ENCODE data around the gene PPIA.

The PPIA gene

DNA sequence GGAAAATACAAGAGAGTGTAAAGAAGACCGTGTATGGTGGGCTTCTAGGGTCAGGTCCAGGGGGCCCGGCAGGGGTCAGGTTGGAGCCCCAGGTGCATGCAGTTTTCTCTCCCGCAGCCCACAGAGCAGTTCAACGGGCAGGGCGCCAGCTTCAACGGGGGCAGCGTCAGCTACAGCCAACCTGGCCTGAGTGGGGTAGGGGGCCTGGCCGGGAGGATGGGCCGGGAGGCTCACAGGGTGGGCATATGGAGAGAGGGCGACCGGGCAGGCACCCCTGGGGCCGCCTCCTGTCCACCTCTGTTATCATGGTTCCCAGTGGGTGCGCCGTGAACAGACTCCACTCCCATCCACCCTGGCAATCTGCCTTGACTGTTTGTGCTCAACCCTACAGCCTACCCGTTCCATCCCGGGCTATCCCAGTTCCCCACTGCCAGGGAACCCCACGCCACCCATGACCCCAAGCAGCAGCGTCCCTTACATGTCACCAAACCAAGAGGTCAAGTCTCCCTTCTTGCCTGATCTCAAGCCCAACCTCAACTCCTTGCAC, 36.4 kb upstream of the PPIA start:
- H3K27ac Mint-ChIP-seq = no peak overlapping the region
- ATAC-seq = peak; percentile 16

DNA sequence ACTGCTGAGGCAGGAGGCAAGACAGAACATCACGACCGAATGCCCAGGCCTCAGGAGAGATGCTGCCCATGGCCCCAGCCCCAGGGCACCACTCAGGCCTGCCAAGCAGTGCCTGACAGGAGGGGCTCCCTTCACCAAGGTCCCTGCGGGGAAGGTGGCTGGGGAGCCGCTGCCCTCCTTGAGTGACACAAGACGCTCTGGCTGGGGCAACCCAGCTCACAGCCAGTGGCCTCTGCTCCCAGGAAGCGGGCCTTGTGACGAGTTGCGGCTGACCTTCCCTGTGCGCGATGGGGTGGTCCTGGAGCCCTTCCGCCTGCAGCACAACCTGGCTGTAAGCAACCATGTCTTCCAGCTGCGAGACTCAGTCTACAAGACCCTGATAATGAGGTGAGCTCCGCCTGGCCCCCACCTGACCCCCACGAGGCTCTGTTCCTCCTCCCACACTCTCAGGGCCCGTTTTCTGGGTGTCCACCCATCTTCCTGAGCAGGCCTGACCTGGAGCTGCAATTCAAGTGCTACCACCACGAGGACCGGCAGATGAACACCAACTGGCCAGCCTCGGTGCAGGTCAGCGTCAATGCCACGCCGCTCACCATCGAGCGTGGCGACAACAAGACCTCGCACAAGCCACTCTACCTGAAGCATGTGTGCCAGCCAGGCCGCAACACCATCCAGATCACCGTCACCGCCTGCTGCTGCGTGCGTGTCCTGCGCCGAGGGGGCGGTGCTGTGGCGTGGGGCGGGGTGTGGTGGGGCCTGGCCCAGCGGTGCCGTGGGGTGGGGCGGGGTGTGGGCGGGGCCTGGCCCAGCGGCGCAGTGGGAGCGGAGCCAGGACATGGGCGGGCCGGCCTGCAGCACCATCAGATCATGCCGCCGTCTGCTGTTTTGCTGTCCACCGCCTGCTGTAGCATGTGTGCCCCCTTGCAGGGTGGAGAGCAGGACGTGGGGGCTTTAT, 35.0 kb upstream of the PPIA start:
- H3K4me1 Mint-ChIP-seq = no peaks in the 10 kb centered on the region
- H3K9me3 Mint-ChIP-seq = no peaks in the 10 kb centered on the region
- ATAC-seq = peak; percentile 33
- peak overlapping the region in 1 of 2 donors; percentile 94 for H3K27ac Mint-ChIP-seq
- no peak overlapping the region for H3K4me3 Mint-ChIP-seq
- DNase-seq = no peak
- H3K27me3 Mint-ChIP-seq = no peaks in the 10 kb centered on the region

More for the DNA sequence above, 36.4 kb upstream of the PPIA start:
- DNase-seq = no peak
- Mint-ChIP-seq H3K9me3 (no peaks in the 10 kb centered on the region), H3K4me3 (no peak overlapping the region), H3K4me1 (peaks cover 8% of the 10 kb centered on the region), H3K27me3 (no peaks in the 10 kb centered on the region)

DNA sequence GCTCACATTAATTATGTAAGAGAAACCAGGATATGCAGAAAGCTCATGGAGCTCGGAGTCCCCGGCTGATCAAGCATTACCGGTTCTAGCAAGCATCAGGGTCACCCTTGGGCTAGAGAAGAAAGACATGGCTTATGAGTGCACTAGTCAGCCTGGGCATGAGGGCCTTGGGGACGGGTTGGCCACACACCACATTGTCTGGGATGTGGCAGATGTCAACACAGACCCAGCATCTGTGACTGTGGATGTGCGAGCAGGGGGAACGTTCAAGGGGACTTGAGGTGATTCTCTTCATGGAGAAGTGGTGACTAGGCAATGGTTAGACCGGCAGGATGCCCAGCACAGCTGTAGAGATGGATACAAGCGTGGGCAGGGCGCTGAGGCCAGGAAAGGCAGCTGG, 34.2 kb upstream of the PPIA start:
- no peak for ATAC-seq
- no peak overlapping the region for H3K4me3 Mint-ChIP-seq
- no peak for DNase-seq
- H3K27me3 Mint-ChIP-seq = no peaks in the 10 kb centered on the region
- no peaks in the 10 kb centered on the region for H3K9me3 Mint-ChIP-seq
- H3K4me1 Mint-ChIP-seq = peaks cover 3% of the 10 kb centered on the region
- no peak overlapping the region for H3K27ac Mint-ChIP-seq

DNA sequence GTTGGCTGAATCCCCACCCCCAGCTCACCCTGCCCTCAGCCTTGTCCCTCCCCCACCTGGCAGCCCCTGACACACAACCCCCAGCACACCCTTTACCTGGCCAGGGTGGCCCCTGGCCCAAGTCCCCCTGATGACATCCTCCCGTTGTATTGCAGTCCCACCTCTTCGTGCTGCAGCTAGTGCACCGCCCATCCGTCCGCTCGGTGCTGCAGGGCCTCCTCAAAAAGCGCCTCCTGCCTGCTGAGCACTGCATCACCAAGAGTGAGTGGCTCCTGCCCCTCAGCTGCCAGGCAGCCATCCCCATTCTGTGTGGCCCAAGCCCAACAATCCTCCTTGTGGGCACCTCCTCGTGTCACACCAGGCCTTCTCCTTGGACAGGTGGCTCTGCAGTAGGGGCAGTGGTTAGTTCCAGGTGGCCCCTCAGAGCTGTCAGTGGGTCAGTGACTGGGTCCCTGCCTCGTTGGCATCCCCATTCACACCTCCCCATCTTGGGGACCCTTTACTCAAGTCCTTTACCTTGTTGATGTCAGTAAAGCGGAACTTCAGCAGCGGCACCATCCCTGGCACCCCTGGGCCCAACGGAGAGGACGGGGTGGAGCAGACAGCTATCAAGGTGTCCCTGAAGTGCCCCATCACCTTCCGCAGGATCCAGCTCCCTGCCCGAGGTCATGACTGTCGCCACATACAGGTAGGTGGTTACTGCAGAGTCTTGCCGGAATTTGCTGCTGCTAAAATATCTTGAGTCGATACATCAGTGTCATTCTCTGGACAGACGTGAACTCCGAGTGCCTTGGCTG, 33.6 kb upstream of the PPIA start:
- DNase-seq (no peak), ATAC-seq (no peak)
- Mint-ChIP-seq H3K4me3 (no peak overlapping the region), H3K27ac (peak overlapping the region in 1 of 2 donors; percentile 96), H3K4me1 (peaks cover 10% of the 10 kb centered on the region), H3K27me3 (no peaks in the 10 kb centered on the region), H3K9me3 (no peaks in the 10 kb centered on the region)

DNA sequence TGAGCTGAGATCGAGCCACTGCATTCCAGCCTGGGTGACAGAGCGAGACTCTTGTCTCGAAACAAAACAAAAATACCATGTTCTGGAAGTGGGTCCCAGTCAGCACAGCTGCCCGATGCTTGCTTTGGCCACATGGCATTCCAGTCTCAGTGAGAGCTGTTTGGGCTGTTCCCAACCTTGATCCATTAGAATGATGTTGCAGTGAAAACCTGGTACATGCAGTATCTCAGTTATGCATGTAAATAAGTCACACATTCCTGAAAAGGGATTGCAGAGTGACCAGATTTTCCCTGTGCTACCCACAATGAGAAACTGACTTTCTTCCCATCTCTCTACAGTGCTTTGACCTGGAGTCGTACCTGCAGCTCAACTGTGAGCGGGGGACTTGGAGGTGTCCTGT, 32.4 kb upstream of the PPIA start:
- Mint-ChIP-seq H3K27ac (peak overlapping the region in 1 of 2 donors; percentile 65), H3K4me1 (peaks cover 21% of the 10 kb centered on the region), H3K4me3 (no peak overlapping the region), H3K27me3 (no peaks in the 10 kb centered on the region), H3K9me3 (no peaks in the 10 kb centered on the region)
- DNase-seq (no peak), ATAC-seq (no peak)

DNA sequence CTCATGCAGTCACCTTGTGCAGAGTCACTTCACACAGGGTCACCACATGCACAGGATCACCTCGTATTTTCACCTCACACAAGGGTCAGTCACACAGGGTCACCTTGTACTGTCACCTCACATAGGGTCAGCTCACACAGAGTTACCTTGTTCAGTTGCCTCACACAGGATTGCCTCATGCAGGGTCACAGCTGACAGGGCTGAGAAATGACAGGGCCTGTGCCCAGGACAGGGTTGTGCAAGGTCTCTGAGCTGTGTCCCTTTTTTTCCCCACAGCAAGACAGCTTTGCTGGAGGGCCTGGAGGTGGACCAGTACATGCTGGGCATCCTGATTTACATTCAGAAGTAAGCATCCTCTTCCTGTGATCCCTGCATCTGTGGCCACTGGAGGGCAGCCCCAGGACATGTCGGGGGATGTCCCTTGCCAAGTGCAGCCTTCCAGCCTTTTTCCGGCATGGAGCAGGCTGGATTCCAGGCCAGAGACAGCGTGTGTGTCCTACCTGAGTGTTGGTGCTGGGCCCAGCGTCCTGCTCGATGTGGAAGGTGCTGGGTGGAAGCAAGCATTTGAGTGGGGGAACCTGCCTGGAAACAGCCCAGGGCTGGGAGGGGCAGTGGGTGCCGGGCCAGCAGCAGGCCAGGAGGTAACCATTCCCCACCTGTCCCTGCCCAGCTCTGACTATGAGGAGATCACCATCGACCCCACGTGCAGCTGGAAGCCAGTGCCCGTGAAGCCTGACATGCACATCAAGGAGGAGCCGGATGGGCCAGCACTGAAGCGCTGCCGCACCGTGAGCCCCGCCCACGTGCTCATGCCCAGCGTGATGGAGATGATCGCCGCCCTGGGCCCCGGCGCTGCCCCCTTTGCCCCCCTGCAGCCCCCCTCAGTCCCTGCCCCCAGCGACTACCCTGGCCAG, 31.6 kb upstream of the PPIA start:
- Mint-ChIP-seq H3K4me1 (peaks cover 30% of the 10 kb centered on the region), H3K27me3 (no peaks in the 10 kb centered on the region), H3K4me3 (no peak overlapping the region), H3K27ac (peak overlapping the region in 1 of 2 donors; percentile 42), H3K9me3 (no peaks in the 10 kb centered on the region)
- DNase-seq = no peak
- ATAC-seq = no peak

DNA sequence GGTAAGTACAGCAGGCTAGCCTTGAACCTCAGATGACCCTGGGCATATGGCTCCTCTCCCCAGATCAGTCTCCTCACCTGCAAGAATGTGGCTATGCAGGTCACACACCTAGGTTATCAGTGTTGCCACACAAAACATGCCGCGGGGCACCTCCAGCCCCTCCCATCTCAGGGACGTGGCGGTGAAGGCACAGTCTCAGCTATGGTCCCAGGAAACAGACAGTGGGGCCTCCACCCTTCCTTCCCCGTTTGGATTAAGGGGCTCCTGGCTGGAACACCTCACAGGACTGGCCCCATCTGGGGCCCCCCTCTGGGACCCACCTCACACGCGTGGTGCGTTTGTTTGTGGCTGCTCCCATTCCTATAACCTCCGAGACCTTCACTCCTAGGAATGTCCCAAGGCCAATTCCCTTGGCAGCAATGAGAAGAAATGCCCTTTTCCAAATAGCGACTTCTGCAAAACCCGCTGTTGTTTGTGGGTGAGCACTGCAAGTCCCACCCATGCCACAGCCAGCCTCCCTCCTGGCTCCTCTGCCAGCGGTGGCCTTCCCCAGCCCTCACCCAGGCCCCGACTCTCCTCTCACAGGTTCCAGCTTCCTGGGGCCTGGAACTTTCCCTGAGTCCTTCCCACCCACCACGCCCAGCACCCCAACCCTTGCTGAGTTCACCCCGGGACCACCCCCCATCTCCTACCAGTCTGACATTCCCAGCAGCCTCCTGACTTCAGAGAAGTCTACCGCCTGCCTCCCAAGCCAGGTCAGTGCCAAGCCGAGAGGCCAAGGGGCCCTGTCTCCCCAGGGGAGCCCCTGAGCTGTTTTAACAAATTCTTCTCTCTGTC, 30.7 kb upstream of the PPIA start:
- no peak for DNase-seq
- no peaks in the 10 kb centered on the region for H3K27me3 Mint-ChIP-seq
- no peak for ATAC-seq
- H3K4me1 Mint-ChIP-seq = peaks cover 38% of the 10 kb centered on the region
- H3K4me3 Mint-ChIP-seq = no peak overlapping the region
- H3K9me3 Mint-ChIP-seq = no peaks in the 10 kb centered on the region
- H3K27ac Mint-ChIP-seq = peak overlapping the region; percentile 31 to 82

DNA sequence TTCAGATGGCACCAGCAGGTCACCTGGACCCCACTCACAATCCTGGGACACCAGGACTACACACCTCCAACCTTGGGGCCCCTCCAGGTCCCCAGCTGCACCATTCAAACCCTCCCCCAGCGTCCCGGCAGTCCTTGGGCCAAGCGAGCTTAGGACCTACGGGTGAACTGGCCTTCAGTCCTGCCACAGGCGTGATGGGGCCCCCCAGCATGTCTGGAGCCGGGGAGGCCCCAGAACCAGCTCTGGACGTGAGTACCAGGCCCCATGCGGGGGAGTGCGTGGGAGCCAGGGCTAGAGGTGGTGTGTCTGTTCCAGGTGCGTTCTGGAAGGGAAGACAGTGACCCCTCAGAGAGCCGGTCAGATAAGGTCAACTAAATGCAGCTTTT, 30.1 kb upstream of the PPIA start:
- no peak for ATAC-seq
- Mint-ChIP-seq H3K27ac (no peak overlapping the region), H3K9me3 (no peaks in the 10 kb centered on the region), H3K27me3 (no peaks in the 10 kb centered on the region), H3K4me3 (peak overlapping the region in 1 of 2 donors; percentile 10), H3K4me1 (peaks cover 44% of the 10 kb centered on the region)
- no peak for DNase-seq

DNA sequence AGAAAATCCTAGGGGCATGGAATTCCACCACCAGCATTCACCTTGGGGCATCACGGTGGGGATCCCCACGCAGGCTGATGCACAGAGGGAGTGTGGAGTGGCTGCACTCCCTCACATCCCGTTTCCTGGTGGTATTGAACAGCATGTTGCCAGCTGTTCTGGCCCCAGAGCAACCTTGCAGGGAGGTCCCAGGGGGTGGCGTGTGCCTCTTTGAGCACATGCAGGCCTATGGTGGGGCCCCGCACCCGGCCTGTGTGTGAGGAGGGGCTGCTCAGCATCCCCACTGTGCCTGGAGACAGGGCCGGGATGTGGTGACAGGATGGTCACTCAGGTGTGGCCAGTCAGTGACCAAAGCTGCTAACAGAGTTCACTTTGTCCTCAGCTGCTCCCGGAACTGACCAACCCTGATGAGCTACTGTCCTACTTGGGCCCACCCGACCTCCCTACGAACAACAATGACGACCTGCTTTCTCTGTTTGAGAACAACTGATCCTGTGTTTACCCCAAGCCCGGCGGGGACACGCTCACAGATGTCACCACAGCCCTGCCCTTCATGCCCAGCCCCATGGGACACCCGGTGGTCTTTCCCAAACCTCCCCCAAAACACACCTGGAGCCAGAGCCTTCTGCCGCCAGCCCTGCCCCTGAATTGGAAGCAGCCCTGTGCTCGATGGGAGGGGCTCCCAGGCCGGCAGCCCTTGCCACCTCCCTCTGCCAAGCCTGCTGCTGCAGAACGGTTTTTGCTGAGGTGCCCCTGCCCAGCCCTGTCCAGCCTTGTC, 29.2 kb upstream of the PPIA start:
- Mint-ChIP-seq H3K4me1 (peaks cover 50% of the 10 kb centered on the region), H3K4me3 (no peak overlapping the region), H3K27me3 (no peaks in the 10 kb centered on the region), H3K27ac (no peak overlapping the region), H3K9me3 (no peaks in the 10 kb centered on the region)
- ATAC-seq (no peak), DNase-seq (no peak)

DNA sequence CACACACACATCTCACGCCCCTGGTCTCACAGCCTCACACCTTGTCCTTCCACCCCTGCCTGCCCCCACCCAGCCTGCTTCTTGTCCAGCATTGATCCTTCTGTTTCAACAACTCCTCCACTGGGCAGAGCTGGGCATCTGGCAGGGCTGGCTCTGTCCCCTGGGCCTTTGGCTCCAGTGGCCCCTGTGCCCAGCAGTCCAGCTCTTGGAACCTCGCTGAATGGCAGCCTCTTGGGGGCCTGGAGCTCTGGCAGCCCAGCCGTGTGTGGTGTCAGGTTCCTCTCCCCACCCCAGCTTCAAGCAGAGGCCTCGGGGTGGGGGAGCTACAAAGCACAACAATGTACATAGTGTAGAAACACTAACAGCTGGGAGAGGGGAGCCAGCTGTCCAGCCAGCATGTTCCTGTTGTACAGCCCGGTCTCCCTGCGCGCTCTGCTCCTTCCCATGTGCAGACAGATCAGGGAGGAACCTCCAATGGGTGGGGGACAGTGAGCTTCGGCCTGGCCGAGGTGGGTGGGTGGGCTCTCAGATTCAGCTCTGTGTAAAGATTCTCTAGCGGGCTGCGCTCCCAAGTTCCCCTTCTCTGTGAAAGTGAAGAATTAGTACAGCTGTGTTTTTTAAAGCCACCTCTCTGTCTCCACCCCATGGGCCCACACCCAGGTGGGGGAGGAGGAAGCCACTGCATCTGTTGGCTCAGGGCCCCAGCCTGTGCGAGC, 28.4 kb upstream of the PPIA start:
- Mint-ChIP-seq H3K4me1 (peaks cover 50% of the 10 kb centered on the region), H3K4me3 (no peak overlapping the region), H3K9me3 (no peaks in the 10 kb centered on the region), H3K27me3 (no peaks in the 10 kb centered on the region), H3K27ac (peak overlapping the region in 1 of 2 donors; percentile 34)
- ATAC-seq (peak; percentile 29), DNase-seq (no peak)

DNA sequence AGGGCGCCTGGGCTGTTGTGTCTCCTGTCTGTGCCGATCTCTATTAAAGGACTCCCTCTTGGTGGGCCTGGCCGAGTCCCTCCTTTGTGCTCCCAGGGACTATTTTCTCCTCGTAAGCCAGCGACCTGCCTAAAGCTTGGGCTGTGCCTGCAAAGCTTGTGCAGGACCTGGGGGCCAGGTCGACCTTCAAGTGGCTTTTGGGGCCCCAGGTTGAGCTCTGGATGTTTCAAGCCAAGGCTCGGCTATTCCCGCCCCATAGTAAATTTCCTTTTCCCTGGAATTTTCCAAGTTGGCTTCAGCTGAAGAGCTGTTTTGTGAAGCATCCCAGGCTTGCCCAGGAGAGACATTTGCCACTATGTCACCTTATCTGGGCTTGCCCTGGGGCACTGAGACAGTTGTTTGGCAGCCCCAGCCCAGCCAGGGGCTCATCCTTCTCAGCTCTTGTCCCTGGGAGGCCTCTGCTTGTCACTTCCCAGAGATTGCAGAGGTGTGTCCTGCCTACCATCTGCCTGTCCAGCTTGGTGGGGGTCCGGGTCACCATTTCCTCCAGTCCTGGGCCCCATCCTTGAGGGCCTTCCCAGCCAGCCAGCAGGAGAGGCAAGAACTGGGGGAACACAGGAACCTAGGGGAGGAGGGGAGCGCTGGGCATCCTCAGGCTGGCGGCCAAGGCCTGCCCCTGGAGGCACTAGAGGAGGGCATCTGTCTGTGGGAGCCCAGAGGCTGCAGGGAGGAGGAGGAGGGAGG, 27.7 kb upstream of the PPIA start:
- H3K4me1 Mint-ChIP-seq = peaks cover 50% of the 10 kb centered on the region
- no peak overlapping the region for H3K4me3 Mint-ChIP-seq
- H3K27me3 Mint-ChIP-seq = no peaks in the 10 kb centered on the region
- no peak for DNase-seq
- H3K9me3 Mint-ChIP-seq = no peaks in the 10 kb centered on the region
- no peak for ATAC-seq
- peak overlapping the region in 1 of 2 donors; percentile 72 for H3K27ac Mint-ChIP-seq

DNA sequence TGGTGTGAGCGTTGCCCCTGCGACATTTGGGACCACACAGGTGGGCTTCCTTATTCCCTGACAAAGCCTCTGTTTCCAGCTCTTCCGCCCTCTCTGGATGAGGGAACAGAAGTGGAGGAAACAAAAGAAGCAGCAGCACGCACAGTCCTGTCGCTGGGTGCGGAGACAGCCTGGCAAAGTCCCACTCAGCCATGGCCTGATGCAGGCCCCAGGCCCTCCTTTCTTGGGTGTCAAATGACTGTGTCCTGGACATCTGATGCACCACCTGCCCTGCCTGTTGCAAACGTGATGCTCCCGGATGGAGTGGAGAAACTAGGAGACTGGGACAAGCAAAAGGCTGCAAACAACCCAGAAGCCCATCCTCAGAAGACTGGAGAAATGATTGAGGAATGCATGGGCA, 27.1 kb upstream of the PPIA start:
- H3K4me3 Mint-ChIP-seq = no peak overlapping the region
- no peak overlapping the region for H3K27ac Mint-ChIP-seq
- H3K9me3 Mint-ChIP-seq = no peaks in the 10 kb centered on the region
- DNase-seq (no peak), ATAC-seq (peak; percentile 19)
- H3K4me1 Mint-ChIP-seq = peaks cover 50% of the 10 kb centered on the region
- no peaks in the 10 kb centered on the region for H3K27me3 Mint-ChIP-seq
